ENCODE measurements around the gene OR10V1. TPM values are rescaled to one million over a fixed set of nuclear protein-coding genes. Genes with fewer than 3 reads are reported as not detected.

The OR10V1 gene
- total RNA-seq, 6 experiments from 2014 or later: not detected

DNA sequence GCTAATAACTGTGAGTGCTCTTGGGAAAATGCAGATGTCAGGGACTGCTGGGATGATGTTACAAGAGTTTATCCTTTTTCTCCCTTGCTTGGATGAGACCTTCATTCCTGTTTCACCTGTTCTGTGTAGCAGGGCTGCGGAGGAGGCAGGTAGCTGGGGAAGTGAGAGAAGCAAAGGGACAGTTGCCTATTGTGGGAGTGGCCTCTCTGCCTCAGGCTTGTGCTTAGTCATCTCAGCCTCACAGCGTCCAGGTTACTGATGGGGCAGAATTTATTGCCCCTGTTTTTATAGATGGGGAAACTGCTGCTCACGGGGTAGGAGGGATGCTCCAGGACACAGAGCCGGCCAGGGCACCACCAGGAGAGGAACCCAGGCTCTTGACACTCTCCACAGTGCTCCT, 43.2 kb upstream of the OR10V1 start:
- H3K4me3 Mint-ChIP-seq: peak overlapping the region; percentile 96
- TF ChIP-seq, protein P1, sequence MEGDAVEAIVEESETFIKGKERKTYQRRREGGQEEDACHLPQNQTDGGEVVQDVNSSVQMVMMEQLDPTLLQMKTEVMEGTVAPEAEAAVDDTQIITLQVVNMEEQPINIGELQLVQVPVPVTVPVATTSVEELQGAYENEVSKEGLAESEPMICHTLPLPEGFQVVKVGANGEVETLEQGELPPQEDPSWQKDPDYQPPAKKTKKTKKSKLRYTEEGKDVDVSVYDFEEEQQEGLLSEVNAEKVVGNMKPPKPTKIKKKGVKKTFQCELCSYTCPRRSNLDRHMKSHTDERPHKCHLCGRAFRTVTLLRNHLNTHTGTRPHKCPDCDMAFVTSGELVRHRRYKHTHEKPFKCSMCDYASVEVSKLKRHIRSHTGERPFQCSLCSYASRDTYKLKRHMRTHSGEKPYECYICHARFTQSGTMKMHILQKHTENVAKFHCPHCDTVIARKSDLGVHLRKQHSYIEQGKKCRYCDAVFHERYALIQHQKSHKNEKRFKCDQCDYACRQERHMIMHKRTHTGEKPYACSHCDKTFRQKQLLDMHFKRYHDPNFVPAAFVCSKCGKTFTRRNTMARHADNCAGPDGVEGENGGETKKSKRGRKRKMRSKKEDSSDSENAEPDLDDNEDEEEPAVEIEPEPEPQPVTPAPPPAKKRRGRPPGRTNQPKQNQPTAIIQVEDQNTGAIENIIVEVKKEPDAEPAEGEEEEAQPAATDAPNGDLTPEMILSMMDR (IDR thresholded peaks at IDR 0.05): no peak
- H3K4me1 Mint-ChIP-seq (ENCODE audit: low read depth): peaks cover 49% of the 10 kb centered on the region
- peaks cover 25% of the 10 kb centered on the region for H3K36me3 Mint-ChIP-seq (ENCODE audit: low read depth)
- H3K27ac Mint-ChIP-seq: peak overlapping the region; percentile 90
- H3K27me3 Mint-ChIP-seq (ENCODE audit: insufficient read depth): no peaks in the 10 kb centered on the region; the same call in 1 of the 2 replicates
- peak; percentile 39 for DNase-seq
- H3K9me3 Mint-ChIP-seq: no peaks in the 10 kb centered on the region

DNA sequence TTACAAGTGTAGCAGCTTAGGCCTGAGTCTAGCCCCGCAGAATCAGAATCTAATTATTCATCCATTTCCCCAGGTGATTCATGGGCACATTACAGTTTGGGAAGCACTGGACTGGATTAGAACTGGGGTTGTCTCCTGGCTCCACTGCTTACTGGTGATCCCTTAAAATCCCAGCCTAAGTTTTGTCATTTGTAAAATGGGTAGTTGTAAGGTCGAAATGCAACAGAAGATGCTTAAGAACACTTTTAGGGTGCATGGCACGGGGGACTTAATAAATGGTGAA, 42.9 kb upstream of the OR10V1 start:
- Mint-ChIP-seq H3K4me1 (ENCODE audit: low read depth) (peaks cover 49% of the 10 kb centered on the region), H3K27ac (peak overlapping the region; percentile 90), H3K27me3 (ENCODE audit: insufficient read depth) (no peaks in the 10 kb centered on the region; the same call in 1 of the 2 replicates), H3K4me3 (peak overlapping the region; percentile 96), H3K9me3 (no peaks in the 10 kb centered on the region), H3K36me3 (ENCODE audit: low read depth) (peaks cover 25% of the 10 kb centered on the region)
- peak; percentile 43 for DNase-seq
- TF ChIP-seq, protein P1 (IDR thresholded peaks at IDR 0.05): no peak

GRCh38 chr11:59755701-59756557, 42.3 kb upstream of the OR10V1 start:
- Mint-ChIP-seq H3K9me3 (no peaks in the 10 kb centered on the region), H3K36me3 (ENCODE audit: low read depth) (peaks cover 22% of the 10 kb centered on the region), H3K27ac (peak overlapping the region; percentile 90), H3K4me1 (ENCODE audit: low read depth) (peaks cover 47% of the 10 kb centered on the region), H3K4me3 (peak overlapping the region; percentile 96), H3K27me3 (ENCODE audit: insufficient read depth) (no peaks in the 10 kb centered on the region; the same call in 1 of the 2 replicates)
- TF ChIP-seq, protein P1 (IDR thresholded peaks at IDR 0.05): no peak
- peak; percentile 59 for DNase-seq

DNA sequence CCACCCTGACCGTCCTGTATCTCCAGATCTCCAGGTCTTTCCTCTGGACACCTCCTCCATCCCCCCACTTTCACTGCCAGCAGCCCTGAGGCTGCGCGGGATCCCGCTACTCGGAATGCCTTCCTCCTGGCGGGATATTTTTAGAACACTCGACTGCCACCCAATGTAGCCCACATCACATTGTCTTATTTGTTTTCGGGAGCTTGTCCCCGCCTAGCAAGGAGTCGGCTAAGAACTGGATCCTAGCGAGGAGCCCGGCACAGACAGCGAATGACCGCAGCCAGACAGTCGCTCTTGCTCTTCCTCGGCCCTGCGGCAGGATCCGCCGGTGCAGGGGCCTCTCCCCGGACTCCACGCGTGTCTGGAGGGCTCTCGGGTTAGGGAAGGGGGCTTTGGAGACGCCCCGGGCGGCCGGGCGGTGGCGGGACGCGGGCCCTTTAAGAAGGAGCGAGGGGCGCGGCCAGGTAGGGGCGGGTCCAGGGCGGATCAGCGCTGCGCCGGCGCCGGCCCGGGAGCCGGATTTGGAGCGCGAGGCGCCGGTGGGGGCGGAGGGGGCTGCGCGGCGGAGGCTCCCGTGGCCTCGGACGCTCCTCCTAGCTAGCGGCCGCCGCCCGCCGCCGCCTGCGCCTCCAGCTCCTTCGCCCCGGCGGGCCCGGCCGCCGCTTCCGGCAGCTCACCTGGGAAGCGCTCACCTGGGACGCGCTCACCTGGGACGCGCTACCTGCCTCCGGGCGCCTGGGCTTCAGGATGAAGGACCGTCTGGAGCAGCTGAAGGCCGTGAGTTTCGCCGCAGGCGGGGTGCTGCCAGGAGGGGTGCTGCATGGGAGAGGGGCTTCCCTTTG, 41.4 kb upstream of the OR10V1 start, which contains the start of gene STX3:
Gene STX3 (plus strand): TSS at position 518 of the 842 bp plus-strand sequence. CDS start 230 bp downstream, at position 748.
- DNase-seq: peak; percentile 85
- Mint-ChIP-seq H3K4me1 (ENCODE audit: low read depth) (peaks cover 39% of the 10 kb centered on the region), H3K27ac (peak within 1 kb of the TSS; percentile 90), H3K4me3 (peak within 1 kb of the TSS; percentile 96), H3K36me3 (ENCODE audit: low read depth) (peaks cover 19% of the 10 kb centered on the region), H3K27me3 (ENCODE audit: insufficient read depth) (no peaks in the 10 kb centered on the region; the same call in 1 of the 2 replicates), H3K9me3 (no peaks in the 10 kb centered on the region)
- TF ChIP-seq, protein P1 (IDR thresholded peaks at IDR 0.05): no peak

GRCh38 chr11:59754494-59754858, 40.8 kb upstream of the OR10V1 start:
- Mint-ChIP-seq H3K36me3 (ENCODE audit: low read depth) (peaks cover 19% of the 10 kb centered on the region), H3K4me3 (peak overlapping the region; percentile 96), H3K4me1 (ENCODE audit: low read depth) (peaks cover 33% of the 10 kb centered on the region), H3K27me3 (ENCODE audit: insufficient read depth) (no peaks in the 10 kb centered on the region), H3K9me3 (no peaks in the 10 kb centered on the region), H3K27ac (peak overlapping the region; percentile 73)
- TF ChIP-seq, protein P1 (IDR thresholded peaks at IDR 0.05): no peak
- DNase-seq: no peak
